HG03066 (cell line): Measurements from ENCODE around the gene MPZL2.

ENCODE experiments used
- ATAC-seq: cut with Tn5 transposase; IDR thresholded peaks from one replicate; pipeline ENCODE4 v1.9.1; 2021; ENCODE audit warnings: low read depth; ENCODE audit not compliant: unreplicated experiment

MPZL2 gene

DNA sequence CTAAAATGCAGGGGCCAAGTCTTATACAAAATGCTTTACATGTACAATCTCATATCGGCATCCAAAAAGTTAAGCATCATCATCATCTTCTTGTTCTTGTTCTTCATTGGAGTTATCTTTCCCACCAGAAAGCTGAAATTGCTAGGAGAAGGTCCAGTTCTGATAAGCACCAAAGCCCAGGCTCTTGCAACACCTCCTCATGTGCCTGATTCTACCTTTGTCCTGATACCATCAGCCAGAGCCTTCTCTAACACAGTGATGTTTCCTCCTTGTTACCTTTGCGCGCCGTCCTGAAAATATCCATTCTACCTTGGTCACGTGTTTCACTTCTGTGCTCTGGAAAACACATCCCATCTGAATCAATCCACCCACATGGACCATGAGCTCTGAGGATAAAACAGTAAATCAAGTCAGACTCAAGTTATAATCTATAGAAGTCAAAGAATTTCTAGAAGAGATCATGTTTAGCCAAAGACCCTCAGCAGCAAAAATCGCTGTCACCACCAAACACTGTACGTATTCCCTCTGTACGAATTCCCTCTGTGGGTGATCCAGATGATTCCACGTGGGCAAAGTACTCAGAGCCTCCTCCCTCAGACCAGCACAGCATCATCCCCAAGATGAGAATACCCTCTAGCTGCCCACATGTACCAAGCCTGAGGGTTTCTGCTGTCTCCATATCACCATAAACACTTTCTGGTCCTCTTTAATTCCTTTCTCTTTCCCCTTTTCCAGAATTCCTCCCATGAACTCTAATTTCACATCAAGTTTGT lies 58.3 kb downstream of the MPZL2 start:
- no peak for ATAC-seq
